Right lobe of liver (tissue), 6 donors: ENCODE data around the gene ADGRD2. TPM values are rescaled to one million over a fixed set of nuclear protein-coding genes. Genes with fewer than 3 reads are reported as not detected.

Experiments
- ATAC-seq, 4 donors: fragments of 200-7000 bp; cut with Tn5 transposase; one replicate each; pipeline ENCODE4 v1.9.1; 2020; ENCODE audit warnings: mild to moderate bottlenecking in 4 of 4, moderate library complexity in 4 of 4
- DNase-seq, 3 donors: peaks; one replicate each; pipeline ENCODE4 v3.0.0-alpha.2; 2020
- H3K27ac ChIP-seq, 3 donors: fragments of 200-600 bp; one replicate each; pipeline ENCODE4 v1.8.0; 2022
- H3K27me3 ChIP-seq, 2 donors: fragments of 200-600 bp; one replicate each; pipeline ENCODE4 v1.8.0; 2022
- H3K36me3 ChIP-seq, 4 donors: fragments of 200-600 bp; sonication (generic) in 1 of 4; one replicate each; pipeline versions ENCODE4 v1.5.1 to v1.8.0; 2017 to 2022; ENCODE audit warnings: control low read depth in 1 of 4
- H3K4me1 ChIP-seq, 4 donors: fragments of 200-600 bp; sonication (generic) in 1 of 4; one replicate each; pipeline versions ENCODE4 v1.5.1 to v1.8.0; 2017 to 2022; ENCODE audit warnings: control low read depth in 1 of 4
- H3K4me3 ChIP-seq, 3 donors: fragments of 200-600 bp; one replicate each; pipeline ENCODE4 v1.8.0; 2022
- H3K9me3 ChIP-seq, 4 donors: fragments of 200-600 bp; sonication (generic) in 1 of 4; one replicate each; pipeline versions ENCODE4 v1.5.1 to v1.8.0; 2017 to 2022; ENCODE audit warnings: control low read depth in 1 of 4
- CTCF ChIP-seq, 4 donors: fragments of 200-600 bp in 3 of 4; fragments of 450-650 bp in 1 of 4; IDR thresholded peaks; one replicate each; pipeline versions ENCODE4 v1.5.1 to v1.8.0; 2016 to 2022; ENCODE audit warnings: antibody characterized with exemption in 4 of 4, mild to moderate bottlenecking in 2 of 4
- POLR2A ChIP-seq: fragments of 450-650 bp; IDR thresholded peaks from one replicate; pipeline ENCODE4 v1.6.1; 2017; ENCODE audit warnings: antibody characterized with exemption, mild to moderate bottlenecking
- WGBS: methylation state at CpG from one replicate; pipeline ENCODE4 v1.1.6; 2018; ENCODE audit warnings: low coverage, low lambda C conversion rate; ENCODE audit not compliant: insufficient coverage; ENCODE audit errors: missing lambda C conversion rate; 5-methylcytosine and 5-hydroxymethylcytosine counted together
- intact Hi-C, 2 donors: fragments of 100-400 bp; cut with DNase I; formaldehyde crosslinking; loops; one replicate each; pipeline versions ENCODE4 v1.11.2 to v1.14.1; 2022
- total RNA-seq, 6 experiments: library from RNA; depleted of rRNA in 2 of 6; stranded (reverse); fragments of >200 nt in 2 of 6; fragmentation: NEBNext Ultra II Directional in 3 of 6; extraction: Animal tissue kit (Norgen Biotek cat#: 25700) in 3 of 6; gene quantifications; one replicate each; pipeline versions ENCODE4 v1.1.0 to v1.2.4, GENCODE V29; 2016 to 2023
- donor health status: DM: no; HTN: yes; CAD: no.
- donor health status: DM: no; HTN: no; CAD: no.
- donor health status: DM: no; HTN: no; CAD: no.
- donor health status: DM: no; HTN: yes; CAD: no.
- donor health status: DM: no; HTN: yes; CAD: no.

ADGRD2 gene
- total RNA-seq, 6 experiments from 2014 or later = not detected

- Histone ChIP-seq H3K27me3 (peaks cover 0 to 19% of the 10 kb centered on the region in 2 donors), H3K36me3 (no peaks in the 10 kb centered on the region), H3K9me3 (no peaks in the 10 kb centered on the region), H3K4me1 (peaks cover 0 to 6% (median 2%) of the 10 kb centered on the region in 4 donors), H3K27ac (no peak overlapping the region), H3K4me3 (no peak overlapping the region)
- ATAC-seq = no peak
- DNase-seq = no peak
- TF ChIP-seq POLR2A = no peak
- TF ChIP-seq CTCF (IDR thresholded peaks at IDR 0.05) = no peak
- 55% methylated on average over 8 of the region's 12 CpGs for WGBS
- intact Hi-C loops = no loop called here
Observed at GRCh38 chr9:124500796-124501611, 50.8 kb downstream of the ADGRD2 start.

GRCh38 chr9:124501771-124502320 is 51.6 kb downstream of the ADGRD2 start:
- ATAC-seq (no peak), DNase-seq (no peak)
- Histone ChIP-seq H3K27me3 (peaks cover 0 to 19% of the 10 kb centered on the region in 2 donors), H3K4me1 (peaks cover 0 to 6% (median 2%) of the 10 kb centered on the region in 4 donors), H3K4me3 (no peak overlapping the region), H3K27ac (no peak overlapping the region), H3K9me3 (no peaks in the 10 kb centered on the region), H3K36me3 (no peaks in the 10 kb centered on the region)
- TF ChIP-seq POLR2A (no peak), CTCF (IDR thresholded peaks at IDR 0.05) (no peak)
- WGBS = 67% methylated on average over 9 of the region's 11 CpGs
- intact Hi-C loops = no loop called here

GRCh38 chr9:124502711-124503702 is 52.8 kb downstream of the ADGRD2 start:
- WGBS = 33% methylated on average over 3 of the region's 96 CpGs
- H3K27ac ChIP-seq = no peak overlapping the region
- H3K4me1 ChIP-seq = peaks cover 0 to 6% (median 2%) of the 10 kb centered on the region in 4 donors
- ATAC-seq = no peak
- no peaks in the 10 kb centered on the region for H3K9me3 ChIP-seq
- TF ChIP-seq CTCF (IDR thresholded peaks at IDR 0.05) (no peak), POLR2A (no peak)
- no peaks in the 10 kb centered on the region for H3K36me3 ChIP-seq
- H3K4me3 ChIP-seq = no peak overlapping the region
- DNase-seq = no peak
- H3K27me3 ChIP-seq = peaks cover 0 to 19% of the 10 kb centered on the region in 2 donors
- intact Hi-C loops = no loop called here

- Histone ChIP-seq H3K36me3 (no peaks in the 10 kb centered on the region), H3K27ac (no peak overlapping the region), H3K4me1 (peaks cover 0 to 6% (median 2%) of the 10 kb centered on the region in 4 donors), H3K27me3 (peaks cover 0 to 19% of the 10 kb centered on the region in 2 donors), H3K9me3 (no peaks in the 10 kb centered on the region), H3K4me3 (no peak overlapping the region)
- WGBS = 7% methylated on average over 34 of the region's 76 CpGs
- TF ChIP-seq POLR2A = no peak
- no peak for TF ChIP-seq CTCF (IDR thresholded peaks at IDR 0.05)
- ATAC-seq (no peak), DNase-seq (no peak)
- intact Hi-C loops = no loop called here
Observed at GRCh38 chr9:124503713-124504529, 53.7 kb downstream of the ADGRD2 start.
